GM12878 (cell line): ENCODE data around the gene MROH9. TPM values are rescaled to one million over a fixed set of nuclear protein-coding genes. Genes with fewer than 3 reads are reported as not detected.

ENCODE experiments used
- ATAC-seq: fragments of 200-7000 bp; cut with Tn5 transposase; 3 replicates; pipeline ENCODE4 v1.9.1; 2020; ENCODE audit warnings: mild to moderate bottlenecking, moderate library complexity
- BruUV-seq: library from RNA; stranded (reverse); fragments of 400-500 nt; replicated peaks from 2 replicates; lab custom pipeline; 2021; lab: Mats Ljungman, UMichigan
- CTCF ChIA-PET: fragments of 300-600 bp; sonication (Branson Sonifier 250); formaldehyde crosslinking; extraction: SDS; loops from one replicate; lab custom pipeline; 2021; ENCODE audit warnings: inconsistent platforms; lab: Yijun Ruan, JAX
- POLR2A ChIA-PET: fragments of 350-600 bp; formaldehyde crosslinking; extraction: SDS; loops from one replicate; lab custom pipeline; 2021; ENCODE audit warnings: inconsistent platforms; lab: Charles Lee
- RAD21 ChIA-PET: fragments of 300-600 bp; sonication (Branson Sonifier 250); formaldehyde crosslinking; loops from one replicate; lab custom pipeline; 2023; ENCODE audit warnings: antibody characterized with exemption; ENCODE audit not compliant: unreplicated experiment; lab: Charles Lee
- SMC1A ChIA-PET: fragments of 300-600 bp; sonication (Branson Sonifier 250); formaldehyde crosslinking; loops from one replicate; lab custom pipeline; 2023; ENCODE audit not compliant: unreplicated experiment, uncharacterized antibody; lab: Charles Lee
- DNase-seq: peaks from one replicate; pipeline ENCODE4 v3.0.0-alpha.2; 2011; ENCODE audit warnings: low read depth, low spot score
- FAIRE-seq: peaks from 3 replicates; lab custom pipeline; 2011; peaks lifted over from hg19 to GRCh38; lab: Jason Lieb, UNC
- H2AFZ ChIP-seq: 2 replicates; pipeline ENCODE4 v1.6.0; 2011; ENCODE audit warnings: low read depth, low read length, control low read depth; ENCODE audit not compliant: control insufficient read depth
- H3K27ac ChIP-seq: 2 replicates; pipeline ENCODE4 v1.5.1; 2011; ENCODE audit warnings: control low read depth; ENCODE audit not compliant: control insufficient read depth, insufficient read depth
- H3K27me3 ChIP-seq, 2 experiments: replicated peaks in 1 of 2; 2 replicates each; pipeline versions ENCODE4 v1.6.0 to v1.6.1; 2011; ENCODE audit warnings: low read length in 1 of 2; ENCODE audit not compliant: control insufficient read depth in 2 of 2, insufficient read depth in 2 of 2
- H3K36me3 ChIP-seq, 2 experiments: 2 replicates each; pipeline ENCODE4 v1.5.1; 2011; ENCODE audit warnings: low read length in 1 of 2; ENCODE audit not compliant: control insufficient read depth in 2 of 2, insufficient read depth in 2 of 2
- H3K4me1 ChIP-seq: 2 replicates; pipeline ENCODE4 v1.6.1; 2011; ENCODE audit warnings: mild to moderate bottlenecking, low read length, moderate library complexity, mixed read lengths; ENCODE audit not compliant: control insufficient read depth, insufficient read depth
- H3K4me2 ChIP-seq: 2 replicates; pipeline ENCODE4 v1.6.0; 2011; ENCODE audit warnings: control low read depth; ENCODE audit not compliant: control insufficient read depth, insufficient read depth
- H3K4me3 ChIP-seq: fragments of 200-600 bp; sonication (generic); 2 replicates; pipeline ENCODE4 v1.5.1; 2016
- H3K79me2 ChIP-seq: 2 replicates; pipeline ENCODE4 v1.6.0; 2011; ENCODE audit warnings: low read length; ENCODE audit not compliant: control insufficient read depth, insufficient read depth
- H3K9ac ChIP-seq: 2 replicates; pipeline ENCODE4 v1.8.0; 2011; ENCODE audit warnings: low read length, control low read depth, mixed read lengths; ENCODE audit not compliant: control insufficient read depth, insufficient read depth
- H3K9me3 ChIP-seq: replicated peaks from 3 replicates; pipeline ENCODE4 v1.5.1; 2011; ENCODE audit warnings: mild to moderate bottlenecking, low read length; ENCODE audit not compliant: control insufficient read depth, insufficient read depth
- H4K20me1 ChIP-seq: 2 replicates; pipeline ENCODE4 v1.6.0; 2011; ENCODE audit not compliant: control insufficient read depth, insufficient read depth
- CREB1 ChIP-seq: IDR thresholded peaks from 2 replicates; pipeline ENCODE4 v1.6.1; 2012; ENCODE audit warnings: low read depth, mild to moderate bottlenecking, inconsistent platforms
- E2F8 ChIP-seq: fragments of 450-650 bp; IDR thresholded peaks from 2 replicates; pipeline ENCODE4 v1.6.1; 2018; ENCODE audit warnings: mild to moderate bottlenecking, low read depth, moderate library complexity; ENCODE audit not compliant: partially characterized antibody
- JUND ChIP-seq: IDR thresholded peaks from 2 replicates; pipeline ENCODE4 v1.6.1; 2012; ENCODE audit warnings: low read depth, mild to moderate bottlenecking, low read length, improper control_type of control experiment, moderate library complexity
- LARP7 ChIP-seq: fragments of 450-650 bp; IDR thresholded peaks from 2 replicates; pipeline ENCODE4 v1.6.1; 2017; ENCODE audit warnings: mild to moderate bottlenecking
- MXI1 ChIP-seq: fragments of 150-350 bp; IDR thresholded peaks from 2 replicates; pipeline ENCODE4 v1.6.1; 2011; ENCODE audit warnings: low read depth, mild to moderate bottlenecking, inconsistent platforms, low read length, improper control_type of control experiment
- NFYA ChIP-seq: IDR thresholded peaks from 2 replicates; pipeline ENCODE4 v1.6.1; 2011; ENCODE audit warnings: low read depth, mild to moderate bottlenecking, low read length, improper control_type of control experiment, borderline replicate concordance
- NR2F1 ChIP-seq: fragments of 450-650 bp; conservative IDR thresholded peaks from 2 replicates; pipeline ENCODE4 v1.6.1; 2017; ENCODE audit warnings: mild to moderate bottlenecking
- ZNF217 ChIP-seq: fragments of 450-650 bp; IDR thresholded peaks from 2 replicates; pipeline ENCODE4 v1.6.1; 2017; ENCODE audit warnings: antibody characterized with exemption, mild to moderate bottlenecking
- ZSCAN29 ChIP-seq: fragments of 450-650 bp; IDR thresholded peaks from 2 replicates; pipeline ENCODE4 v1.6.1; 2017; ENCODE audit warnings: mild to moderate bottlenecking, moderate library complexity
- WGBS: methylation state at CpG from one replicate; pipeline ENCODE4 v1.1.6; 2016; ENCODE audit warnings: low lambda C conversion rate; ENCODE audit not compliant: insufficient replicate concordance, insufficient coverage; ENCODE audit errors: missing lambda C conversion rate; 5-methylcytosine and 5-hydroxymethylcytosine counted together
- in situ Hi-C: fragments of 300-500 bp; cut with MboI; formaldehyde crosslinking; loops from 9 replicates; pipeline ENCODE4 v1.14.3; 2018; ENCODE audit warnings: mixed read lengths
- intact Hi-C: fragments of 100-400 bp; cut with micrococcal nuclease; formaldehyde crosslinking; loops from one replicate; pipeline ENCODE4 v1.14.2; 2022; ENCODE audit not compliant: unreplicated experiment
- polyA plus RNA-seq, 11 experiments: library from polyadenylated mRNA; depleted of rRNA in 4 of 11; unstranded in 6 of 11; stranded (reverse) in 5 of 11; fragments of >200 nt; fragmentation: Nextera tagmentation in 4 of 11; fragmentation: Illumina TruSeq in 1 of 11; extraction: Ambion mirVana in 4 of 11; extraction: Trizol in 1 of 11; gene quantifications; 1 replicate in 1 of 11; 2 replicates in 10 of 11; pipeline versions ENCODE4 v1.2.1 to v1.2.3, GENCODE V29; 2011 to 2016; ENCODE audit warnings: inconsistent platforms in 2 of 11, missing spikeins in 2 of 11, low read depth in 1 of 11
- total RNA-seq, 4 experiments: library from RNA; depleted of rRNA in 3 of 4; stranded (reverse); fragments of >200 nt in 3 of 4; fragmentation: Illumina TruSeq in 1 of 4; extraction: Trizol in 1 of 4; gene quantifications; 2 replicates each; pipeline versions ENCODE4 v1.2.1 to v1.2.3, GENCODE V29; 2013 to 2021

Gene MROH9
- total and polyA plus RNA-seq, 10 of the 15 experiments (the other 5 are each of a cell fraction or from before 2014, with no cell fraction given) = not detected

GRCh38 chr1:171014880-171015279, 79.5 kb downstream of the MROH9 start:
- H3K4me2 ChIP-seq = no peak overlapping the region
- no peaks in the 10 kb centered on the region; the same call in 2 of the 3 replicates for H3K9me3 ChIP-seq
- DNase-seq = no peak
- intact Hi-C loops = no loop called here
- H3K4me3 ChIP-seq = no peak overlapping the region
- H3K27me3 ChIP-seq = no peaks in the 10 kb centered on the region
- TF ChIP-seq ZSCAN29 (no peak), CREB1 (no peak), E2F8 (no peak), NR2F1 (no peak), JUND (no peak), ZNF217 (no peak), LARP7 (no peak), NFYA (no peak), MXI1 (no peak)
- TF ChIP-seq, all 136 proteins: peak for 0
- H4K20me1 ChIP-seq = no peaks in the 10 kb centered on the region
- CTCF ChIA-PET = interaction anchor here (1.1 kb wide), 1 partner anchor 8 kb away, joined by 3 read pairs; no protein-coding TSS in a partner anchor
- no peaks in the 10 kb centered on the region for H3K36me3 ChIP-seq
- ATAC-seq = no peak
- no peak overlapping the region for H3K27ac ChIP-seq
- no peaks in the 10 kb centered on the region for H3K79me2 ChIP-seq
- SMC1A ChIA-PET = no interaction called here
- POLR2A ChIA-PET = no interaction called here
- 22% methylated on average over 4 of the region's 4 CpGs for WGBS
- RAD21 ChIA-PET = no interaction called here
- H3K9ac ChIP-seq = no peak overlapping the region
- BruUV-seq = no TSS peak
- no peak for FAIRE-seq
- H2AFZ ChIP-seq = no peak overlapping the region
- H3K4me1 ChIP-seq = no peaks in the 10 kb centered on the region
- in situ Hi-C loops = no loop called here
